ENCODE data around the gene ZMIZ2. TPM values are rescaled to one million over a fixed set of nuclear protein-coding genes. Genes with fewer than 3 reads are reported as not detected.

ZMIZ2 gene
- total RNA-seq, 2 experiments from 2014 or later = 84.7 to 92.3 TPM

GRCh38 chr7:44762300-44762699, 13.7 kb downstream of the ZMIZ2 start:
- H3K36me3 Mint-ChIP-seq = peaks cover 44% of the 10 kb centered on the region
- no peaks in the 10 kb centered on the region for H3K4me1 Mint-ChIP-seq (ENCODE audit: low read depth)
- no peaks in the 10 kb centered on the region for H3K9me3 Mint-ChIP-seq
- POLR2A ChIA-PET = no interaction called here
- CTCF ChIA-PET = no interaction called here
- no peak overlapping the region for H3K27ac Mint-ChIP-seq
- no peak overlapping the region for H3K4me3 Mint-ChIP-seq
- intact Hi-C loops (cut with micrococcal nuclease) = no loop called here
- no peaks in the 10 kb centered on the region for H3K27me3 Mint-ChIP-seq
- DNase-seq = no peak

DNA sequence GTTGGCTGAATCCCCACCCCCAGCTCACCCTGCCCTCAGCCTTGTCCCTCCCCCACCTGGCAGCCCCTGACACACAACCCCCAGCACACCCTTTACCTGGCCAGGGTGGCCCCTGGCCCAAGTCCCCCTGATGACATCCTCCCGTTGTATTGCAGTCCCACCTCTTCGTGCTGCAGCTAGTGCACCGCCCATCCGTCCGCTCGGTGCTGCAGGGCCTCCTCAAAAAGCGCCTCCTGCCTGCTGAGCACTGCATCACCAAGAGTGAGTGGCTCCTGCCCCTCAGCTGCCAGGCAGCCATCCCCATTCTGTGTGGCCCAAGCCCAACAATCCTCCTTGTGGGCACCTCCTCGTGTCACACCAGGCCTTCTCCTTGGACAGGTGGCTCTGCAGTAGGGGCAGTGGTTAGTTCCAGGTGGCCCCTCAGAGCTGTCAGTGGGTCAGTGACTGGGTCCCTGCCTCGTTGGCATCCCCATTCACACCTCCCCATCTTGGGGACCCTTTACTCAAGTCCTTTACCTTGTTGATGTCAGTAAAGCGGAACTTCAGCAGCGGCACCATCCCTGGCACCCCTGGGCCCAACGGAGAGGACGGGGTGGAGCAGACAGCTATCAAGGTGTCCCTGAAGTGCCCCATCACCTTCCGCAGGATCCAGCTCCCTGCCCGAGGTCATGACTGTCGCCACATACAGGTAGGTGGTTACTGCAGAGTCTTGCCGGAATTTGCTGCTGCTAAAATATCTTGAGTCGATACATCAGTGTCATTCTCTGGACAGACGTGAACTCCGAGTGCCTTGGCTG, 14.3 kb downstream of the ZMIZ2 start:
- no peaks in the 10 kb centered on the region for H3K27me3 Mint-ChIP-seq
- ChIA-PET CTCF (no interaction called here), POLR2A (no interaction called here)
- H3K4me3 Mint-ChIP-seq = no peak overlapping the region
- intact Hi-C loops (cut with micrococcal nuclease) = no loop called here
- peaks cover 50% of the 10 kb centered on the region for H3K36me3 Mint-ChIP-seq
- peaks cover 6% of the 10 kb centered on the region for H3K4me1 Mint-ChIP-seq (ENCODE audit: low read depth)
- no peaks in the 10 kb centered on the region for H3K9me3 Mint-ChIP-seq
- no peak for DNase-seq
- H3K27ac Mint-ChIP-seq = no peak overlapping the region

DNA sequence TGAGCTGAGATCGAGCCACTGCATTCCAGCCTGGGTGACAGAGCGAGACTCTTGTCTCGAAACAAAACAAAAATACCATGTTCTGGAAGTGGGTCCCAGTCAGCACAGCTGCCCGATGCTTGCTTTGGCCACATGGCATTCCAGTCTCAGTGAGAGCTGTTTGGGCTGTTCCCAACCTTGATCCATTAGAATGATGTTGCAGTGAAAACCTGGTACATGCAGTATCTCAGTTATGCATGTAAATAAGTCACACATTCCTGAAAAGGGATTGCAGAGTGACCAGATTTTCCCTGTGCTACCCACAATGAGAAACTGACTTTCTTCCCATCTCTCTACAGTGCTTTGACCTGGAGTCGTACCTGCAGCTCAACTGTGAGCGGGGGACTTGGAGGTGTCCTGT, 15.4 kb downstream of the ZMIZ2 start:
- intact Hi-C loops (cut with micrococcal nuclease) = no loop called here
- POLR2A ChIA-PET = interaction anchor here (1.0 kb wide), 1 partner anchor 34 kb away, joined by 3 read pairs; no protein-coding TSS in a partner anchor
- no peak for DNase-seq
- peaks cover 17% of the 10 kb centered on the region for H3K4me1 Mint-ChIP-seq (ENCODE audit: low read depth)
- H3K27ac Mint-ChIP-seq = no peak overlapping the region
- H3K36me3 Mint-ChIP-seq = peaks cover 51% of the 10 kb centered on the region
- CTCF ChIA-PET = no interaction called here
- no peaks in the 10 kb centered on the region for H3K27me3 Mint-ChIP-seq
- no peaks in the 10 kb centered on the region for H3K9me3 Mint-ChIP-seq
- H3K4me3 Mint-ChIP-seq = no peak overlapping the region

GRCh38 chr7:44764665-44765578, 16.3 kb downstream of the ZMIZ2 start:
- CTCF ChIA-PET = no interaction called here
- Mint-ChIP-seq H3K36me3 (peaks cover 45% of the 10 kb centered on the region), H3K9me3 (no peaks in the 10 kb centered on the region), H3K27ac (no peak overlapping the region), H3K27me3 (no peaks in the 10 kb centered on the region), H3K4me3 (no peak overlapping the region), H3K4me1 (ENCODE audit: low read depth) (peaks cover 25% of the 10 kb centered on the region)
- intact Hi-C loops (cut with micrococcal nuclease) = no loop called here
- no peak for DNase-seq
- POLR2A ChIA-PET = interaction anchor here (1.0 kb wide), 1 partner anchor 33 kb away, joined by 3 read pairs; no protein-coding TSS in a partner anchor

DNA sequence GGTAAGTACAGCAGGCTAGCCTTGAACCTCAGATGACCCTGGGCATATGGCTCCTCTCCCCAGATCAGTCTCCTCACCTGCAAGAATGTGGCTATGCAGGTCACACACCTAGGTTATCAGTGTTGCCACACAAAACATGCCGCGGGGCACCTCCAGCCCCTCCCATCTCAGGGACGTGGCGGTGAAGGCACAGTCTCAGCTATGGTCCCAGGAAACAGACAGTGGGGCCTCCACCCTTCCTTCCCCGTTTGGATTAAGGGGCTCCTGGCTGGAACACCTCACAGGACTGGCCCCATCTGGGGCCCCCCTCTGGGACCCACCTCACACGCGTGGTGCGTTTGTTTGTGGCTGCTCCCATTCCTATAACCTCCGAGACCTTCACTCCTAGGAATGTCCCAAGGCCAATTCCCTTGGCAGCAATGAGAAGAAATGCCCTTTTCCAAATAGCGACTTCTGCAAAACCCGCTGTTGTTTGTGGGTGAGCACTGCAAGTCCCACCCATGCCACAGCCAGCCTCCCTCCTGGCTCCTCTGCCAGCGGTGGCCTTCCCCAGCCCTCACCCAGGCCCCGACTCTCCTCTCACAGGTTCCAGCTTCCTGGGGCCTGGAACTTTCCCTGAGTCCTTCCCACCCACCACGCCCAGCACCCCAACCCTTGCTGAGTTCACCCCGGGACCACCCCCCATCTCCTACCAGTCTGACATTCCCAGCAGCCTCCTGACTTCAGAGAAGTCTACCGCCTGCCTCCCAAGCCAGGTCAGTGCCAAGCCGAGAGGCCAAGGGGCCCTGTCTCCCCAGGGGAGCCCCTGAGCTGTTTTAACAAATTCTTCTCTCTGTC, 17.1 kb downstream of the ZMIZ2 start:
- Mint-ChIP-seq H3K27ac (no peak overlapping the region), H3K9me3 (no peaks in the 10 kb centered on the region), H3K36me3 (peaks cover 43% of the 10 kb centered on the region), H3K27me3 (no peaks in the 10 kb centered on the region), H3K4me3 (no peak overlapping the region), H3K4me1 (ENCODE audit: low read depth) (peaks cover 30% of the 10 kb centered on the region)
- CTCF ChIA-PET = no interaction called here
- POLR2A ChIA-PET = interaction anchor here (1.1 kb wide), 1 partner anchor 17 kb away, joined by 3 read pairs; no protein-coding TSS in a partner anchor
- no peak for DNase-seq
- intact Hi-C loops (cut with micrococcal nuclease) = no loop called here

DNA sequence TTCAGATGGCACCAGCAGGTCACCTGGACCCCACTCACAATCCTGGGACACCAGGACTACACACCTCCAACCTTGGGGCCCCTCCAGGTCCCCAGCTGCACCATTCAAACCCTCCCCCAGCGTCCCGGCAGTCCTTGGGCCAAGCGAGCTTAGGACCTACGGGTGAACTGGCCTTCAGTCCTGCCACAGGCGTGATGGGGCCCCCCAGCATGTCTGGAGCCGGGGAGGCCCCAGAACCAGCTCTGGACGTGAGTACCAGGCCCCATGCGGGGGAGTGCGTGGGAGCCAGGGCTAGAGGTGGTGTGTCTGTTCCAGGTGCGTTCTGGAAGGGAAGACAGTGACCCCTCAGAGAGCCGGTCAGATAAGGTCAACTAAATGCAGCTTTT, 17.8 kb downstream of the ZMIZ2 start:
- ChIA-PET CTCF (no interaction called here), POLR2A (interaction anchor here (1.1 kb wide), 1 partner anchor 17 kb away, joined by 3 read pairs; no protein-coding TSS in a partner anchor)
- no peak overlapping the region for H3K4me3 Mint-ChIP-seq
- no peaks in the 10 kb centered on the region for H3K9me3 Mint-ChIP-seq
- intact Hi-C loops (cut with micrococcal nuclease) = no loop called here
- peaks cover 42% of the 10 kb centered on the region for H3K36me3 Mint-ChIP-seq
- no peak overlapping the region for H3K27ac Mint-ChIP-seq
- no peaks in the 10 kb centered on the region for H3K27me3 Mint-ChIP-seq
- peaks cover 33% of the 10 kb centered on the region for H3K4me1 Mint-ChIP-seq (ENCODE audit: low read depth)
- DNase-seq = no peak

DNA sequence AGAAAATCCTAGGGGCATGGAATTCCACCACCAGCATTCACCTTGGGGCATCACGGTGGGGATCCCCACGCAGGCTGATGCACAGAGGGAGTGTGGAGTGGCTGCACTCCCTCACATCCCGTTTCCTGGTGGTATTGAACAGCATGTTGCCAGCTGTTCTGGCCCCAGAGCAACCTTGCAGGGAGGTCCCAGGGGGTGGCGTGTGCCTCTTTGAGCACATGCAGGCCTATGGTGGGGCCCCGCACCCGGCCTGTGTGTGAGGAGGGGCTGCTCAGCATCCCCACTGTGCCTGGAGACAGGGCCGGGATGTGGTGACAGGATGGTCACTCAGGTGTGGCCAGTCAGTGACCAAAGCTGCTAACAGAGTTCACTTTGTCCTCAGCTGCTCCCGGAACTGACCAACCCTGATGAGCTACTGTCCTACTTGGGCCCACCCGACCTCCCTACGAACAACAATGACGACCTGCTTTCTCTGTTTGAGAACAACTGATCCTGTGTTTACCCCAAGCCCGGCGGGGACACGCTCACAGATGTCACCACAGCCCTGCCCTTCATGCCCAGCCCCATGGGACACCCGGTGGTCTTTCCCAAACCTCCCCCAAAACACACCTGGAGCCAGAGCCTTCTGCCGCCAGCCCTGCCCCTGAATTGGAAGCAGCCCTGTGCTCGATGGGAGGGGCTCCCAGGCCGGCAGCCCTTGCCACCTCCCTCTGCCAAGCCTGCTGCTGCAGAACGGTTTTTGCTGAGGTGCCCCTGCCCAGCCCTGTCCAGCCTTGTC, 18.7 kb downstream of the ZMIZ2 start:
- H3K4me1 Mint-ChIP-seq (ENCODE audit: low read depth) = peaks cover 35% of the 10 kb centered on the region
- peak overlapping the region; percentile 13 for H3K27ac Mint-ChIP-seq
- ChIA-PET POLR2A (interaction anchor here (0.5 to 1.1 kb wide), 2 partner anchors 18 to 372 kb away, joined by 3 read pairs; no protein-coding TSS in a partner anchor), CTCF (no interaction called here)
- H3K36me3 Mint-ChIP-seq = peaks cover 36% of the 10 kb centered on the region
- no peak for DNase-seq
- intact Hi-C loops (cut with micrococcal nuclease) = no loop called here
- H3K4me3 Mint-ChIP-seq = no peak overlapping the region
- H3K27me3 Mint-ChIP-seq = no peaks in the 10 kb centered on the region
- H3K9me3 Mint-ChIP-seq = no peaks in the 10 kb centered on the region

DNA sequence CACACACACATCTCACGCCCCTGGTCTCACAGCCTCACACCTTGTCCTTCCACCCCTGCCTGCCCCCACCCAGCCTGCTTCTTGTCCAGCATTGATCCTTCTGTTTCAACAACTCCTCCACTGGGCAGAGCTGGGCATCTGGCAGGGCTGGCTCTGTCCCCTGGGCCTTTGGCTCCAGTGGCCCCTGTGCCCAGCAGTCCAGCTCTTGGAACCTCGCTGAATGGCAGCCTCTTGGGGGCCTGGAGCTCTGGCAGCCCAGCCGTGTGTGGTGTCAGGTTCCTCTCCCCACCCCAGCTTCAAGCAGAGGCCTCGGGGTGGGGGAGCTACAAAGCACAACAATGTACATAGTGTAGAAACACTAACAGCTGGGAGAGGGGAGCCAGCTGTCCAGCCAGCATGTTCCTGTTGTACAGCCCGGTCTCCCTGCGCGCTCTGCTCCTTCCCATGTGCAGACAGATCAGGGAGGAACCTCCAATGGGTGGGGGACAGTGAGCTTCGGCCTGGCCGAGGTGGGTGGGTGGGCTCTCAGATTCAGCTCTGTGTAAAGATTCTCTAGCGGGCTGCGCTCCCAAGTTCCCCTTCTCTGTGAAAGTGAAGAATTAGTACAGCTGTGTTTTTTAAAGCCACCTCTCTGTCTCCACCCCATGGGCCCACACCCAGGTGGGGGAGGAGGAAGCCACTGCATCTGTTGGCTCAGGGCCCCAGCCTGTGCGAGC, 19.4 kb downstream of the ZMIZ2 start:
- intact Hi-C loops (cut with micrococcal nuclease) = no loop called here
- H3K27me3 Mint-ChIP-seq = no peaks in the 10 kb centered on the region
- H3K4me3 Mint-ChIP-seq = no peak overlapping the region
- POLR2A ChIA-PET = interaction anchor here (0.9 kb wide), 1 partner anchor 185 kb away, joined by 3 read pairs; no protein-coding TSS in a partner anchor
- peak overlapping the region; percentile 39 for H3K27ac Mint-ChIP-seq
- no peaks in the 10 kb centered on the region for H3K9me3 Mint-ChIP-seq
- H3K4me1 Mint-ChIP-seq (ENCODE audit: low read depth) = peaks cover 35% of the 10 kb centered on the region
- CTCF ChIA-PET = no interaction called here
- DNase-seq = no peak
- H3K36me3 Mint-ChIP-seq = peaks cover 32% of the 10 kb centered on the region

DNA sequence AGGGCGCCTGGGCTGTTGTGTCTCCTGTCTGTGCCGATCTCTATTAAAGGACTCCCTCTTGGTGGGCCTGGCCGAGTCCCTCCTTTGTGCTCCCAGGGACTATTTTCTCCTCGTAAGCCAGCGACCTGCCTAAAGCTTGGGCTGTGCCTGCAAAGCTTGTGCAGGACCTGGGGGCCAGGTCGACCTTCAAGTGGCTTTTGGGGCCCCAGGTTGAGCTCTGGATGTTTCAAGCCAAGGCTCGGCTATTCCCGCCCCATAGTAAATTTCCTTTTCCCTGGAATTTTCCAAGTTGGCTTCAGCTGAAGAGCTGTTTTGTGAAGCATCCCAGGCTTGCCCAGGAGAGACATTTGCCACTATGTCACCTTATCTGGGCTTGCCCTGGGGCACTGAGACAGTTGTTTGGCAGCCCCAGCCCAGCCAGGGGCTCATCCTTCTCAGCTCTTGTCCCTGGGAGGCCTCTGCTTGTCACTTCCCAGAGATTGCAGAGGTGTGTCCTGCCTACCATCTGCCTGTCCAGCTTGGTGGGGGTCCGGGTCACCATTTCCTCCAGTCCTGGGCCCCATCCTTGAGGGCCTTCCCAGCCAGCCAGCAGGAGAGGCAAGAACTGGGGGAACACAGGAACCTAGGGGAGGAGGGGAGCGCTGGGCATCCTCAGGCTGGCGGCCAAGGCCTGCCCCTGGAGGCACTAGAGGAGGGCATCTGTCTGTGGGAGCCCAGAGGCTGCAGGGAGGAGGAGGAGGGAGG, 20.2 kb downstream of the ZMIZ2 start:
- H3K4me1 Mint-ChIP-seq (ENCODE audit: low read depth) = peaks cover 35% of the 10 kb centered on the region
- H3K27me3 Mint-ChIP-seq = no peaks in the 10 kb centered on the region
- H3K27ac Mint-ChIP-seq = peak overlapping the region; percentile 39
- H3K9me3 Mint-ChIP-seq = no peaks in the 10 kb centered on the region
- intact Hi-C loops (cut with micrococcal nuclease) = no loop called here
- POLR2A ChIA-PET = interaction anchor here (0.9 kb wide), 1 partner anchor 186 kb away, joined by 3 read pairs; no protein-coding TSS in a partner anchor
- H3K4me3 Mint-ChIP-seq = no peak overlapping the region
- no peak for DNase-seq
- peaks cover 27% of the 10 kb centered on the region for H3K36me3 Mint-ChIP-seq
- CTCF ChIA-PET = no interaction called here

GRCh38 chr7:44769376-44769775, 20.7 kb downstream of the ZMIZ2 start:
- no peak overlapping the region for H3K4me3 Mint-ChIP-seq
- intact Hi-C loops (cut with micrococcal nuclease) = no loop called here
- H3K4me1 Mint-ChIP-seq (ENCODE audit: low read depth) = peaks cover 35% of the 10 kb centered on the region
- ChIA-PET CTCF (no interaction called here), POLR2A (interaction anchor here (0.8 kb wide), 1 partner anchor 20 kb away, joined by 3 read pairs; no protein-coding TSS in a partner anchor)
- no peaks in the 10 kb centered on the region for H3K9me3 Mint-ChIP-seq
- peak overlapping the region; percentile 10 for H3K27ac Mint-ChIP-seq
- H3K36me3 Mint-ChIP-seq = peaks cover 24% of the 10 kb centered on the region
- H3K27me3 Mint-ChIP-seq = no peaks in the 10 kb centered on the region
- DNase-seq = no peak
